Posterior vena cava (tissue), 2 donors: ENCODE measurements around the gene MARK4. TPM values are rescaled to one million over a fixed set of nuclear protein-coding genes. Genes with fewer than 3 reads are reported as not detected.
"Not testable (repeated sequence)": the region's sequence is repeated elsewhere in the genome, so short reads cannot be mapped to it uniquely, and the experiment has no call there.

Source experiments
- DNase-seq: peaks from one replicate; pipeline ENCODE4 v3.0.0-alpha.2; 2020; ENCODE audit warnings: low spot score
- intact Hi-C, 2 donors: fragments of 100-400 bp; cut with DNase I; formaldehyde crosslinking; loops; one replicate each; pipeline versions ENCODE4 v1.14.1 to v1.14.2; 2022 to 2023
- total RNA-seq, 2 donors: library from RNA; stranded (reverse); fragmentation: NEBNext Ultra II Directional; extraction: Animal tissue kit (Norgen Biotek cat#: 25700); gene quantifications; one replicate each; pipeline ENCODE4 v1.2.1, GENCODE V29; 2021
- donor health status: DM: yes; HTN: yes; CAD: no.
- donor health status: DM: yes; HTN: yes; CAD: no.

The MARK4 gene
- total RNA-seq, 2 donors from 2014 or later, result 26.7 to 31.5 TPM

DNA sequence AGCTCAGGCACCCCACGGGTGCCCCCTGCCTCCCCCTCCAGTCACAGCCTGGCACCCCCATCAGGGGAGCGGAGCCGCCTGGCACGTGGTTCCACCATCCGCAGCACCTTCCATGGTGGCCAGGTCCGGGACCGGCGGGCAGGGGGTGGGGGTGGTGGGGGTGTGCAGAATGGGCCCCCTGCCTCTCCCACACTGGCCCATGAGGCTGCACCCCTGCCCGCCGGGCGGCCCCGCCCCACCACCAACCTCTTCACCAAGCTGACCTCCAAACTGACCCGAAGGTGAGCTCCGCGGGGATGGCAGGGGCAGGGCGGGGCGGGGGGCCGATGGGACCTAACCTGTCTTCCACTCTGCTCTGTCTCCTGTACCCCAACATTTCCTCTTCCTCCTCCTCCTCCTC lies 46.6 kb downstream of the MARK4 start:
- DNase-seq, result no peak
- intact Hi-C loops, result no loop called here

DNA sequence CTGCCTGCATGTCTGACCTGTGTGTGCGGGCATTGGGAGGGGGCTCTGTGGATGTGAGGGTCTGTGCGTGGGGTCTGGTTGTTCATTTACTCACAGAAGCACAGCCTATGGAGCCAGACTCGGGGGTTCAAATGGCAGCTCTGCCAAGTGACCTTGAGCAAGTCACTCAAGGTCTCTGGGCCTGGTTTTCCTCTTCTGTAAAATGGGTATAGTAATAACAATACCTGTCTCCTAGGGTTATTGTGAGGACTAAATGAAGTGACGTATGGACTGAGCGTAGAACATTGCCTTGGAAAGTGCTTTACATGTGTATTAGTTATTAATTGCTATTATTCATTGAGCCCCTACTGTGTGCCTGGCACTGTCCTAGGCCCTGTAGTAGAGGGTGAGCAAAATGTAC lies 47.2 kb downstream of the MARK4 start:
- DNase-seq, result no peak
- intact Hi-C loops, result no loop called here

DNA sequence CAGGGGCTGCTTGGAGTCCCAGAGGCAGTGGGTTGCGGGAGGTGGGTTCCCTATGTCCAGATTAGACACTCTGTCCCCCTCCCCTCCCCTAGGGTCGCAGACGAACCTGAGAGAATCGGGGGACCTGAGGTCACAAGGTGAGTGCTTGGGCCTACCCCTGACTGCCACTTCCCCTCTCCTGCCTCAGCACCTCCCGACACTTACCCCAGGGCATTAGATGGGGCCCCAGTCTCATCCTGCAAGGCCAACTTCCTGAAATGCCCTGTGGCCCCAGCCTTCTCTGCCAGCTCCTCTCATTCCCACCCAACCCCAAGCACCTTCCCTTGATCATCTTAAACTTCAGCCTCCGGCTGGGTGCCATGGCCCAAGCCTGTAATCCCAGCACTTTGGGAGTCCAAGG lies 48.6 kb downstream of the MARK4 start:
- intact Hi-C loops, result no loop called here
- DNase-seq, result no peak

DNA sequence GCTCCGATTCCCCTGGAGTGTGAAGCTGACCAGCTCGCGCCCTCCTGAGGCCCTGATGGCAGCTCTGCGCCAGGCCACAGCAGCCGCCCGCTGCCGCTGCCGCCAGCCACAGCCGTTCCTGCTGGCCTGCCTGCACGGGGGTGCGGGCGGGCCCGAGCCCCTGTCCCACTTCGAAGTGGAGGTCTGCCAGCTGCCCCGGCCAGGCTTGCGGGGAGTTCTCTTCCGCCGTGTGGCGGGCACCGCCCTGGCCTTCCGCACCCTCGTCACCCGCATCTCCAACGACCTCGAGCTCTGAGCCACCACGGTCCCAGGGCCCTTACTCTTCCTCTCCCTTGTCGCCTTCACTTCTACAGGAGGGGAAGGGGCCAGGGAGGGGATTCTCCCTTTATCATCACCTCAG lies 51.3 kb downstream of the MARK4 start:
- intact Hi-C loops, result no loop called here
- no peak for DNase-seq

DNA sequence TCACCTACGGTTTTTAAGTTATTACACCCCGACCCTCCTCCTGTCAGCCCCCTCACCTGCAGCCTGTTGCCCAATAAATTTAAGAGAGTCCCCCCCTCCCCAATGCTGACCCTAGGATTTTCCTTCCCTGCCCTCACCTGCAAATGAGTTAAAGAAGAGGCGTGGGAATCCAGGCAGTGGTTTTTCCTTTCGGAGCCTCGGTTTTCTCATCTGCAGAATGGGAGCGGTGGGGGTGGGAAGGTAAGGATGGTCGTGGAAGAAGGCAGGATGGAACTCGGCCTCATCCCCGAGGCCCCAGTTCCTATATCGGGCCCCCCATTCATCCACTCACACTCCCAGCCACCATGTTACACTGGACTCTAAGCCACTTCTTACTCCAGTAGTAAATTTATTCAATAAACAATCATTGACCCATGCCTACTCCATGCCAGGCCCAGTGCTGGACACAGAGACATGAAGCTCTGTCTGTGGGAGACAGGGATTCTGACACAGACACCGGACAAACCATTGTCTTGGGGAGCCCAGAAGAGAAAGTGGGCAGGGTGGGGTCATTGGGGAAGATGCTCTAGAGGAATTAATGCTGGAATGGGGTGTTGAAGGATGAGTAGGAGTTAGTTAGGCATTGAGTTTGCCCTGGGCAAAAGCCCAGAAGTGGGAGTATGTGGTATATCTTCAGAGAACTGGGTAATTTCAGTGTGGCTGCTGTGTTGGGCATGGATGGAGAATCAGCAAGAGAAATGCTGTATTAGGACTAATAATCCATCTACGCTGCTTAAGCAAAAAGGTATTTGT lies 52.4 kb downstream of the MARK4 start:
- no peak for DNase-seq
- intact Hi-C loops, result no loop called here

DNA sequence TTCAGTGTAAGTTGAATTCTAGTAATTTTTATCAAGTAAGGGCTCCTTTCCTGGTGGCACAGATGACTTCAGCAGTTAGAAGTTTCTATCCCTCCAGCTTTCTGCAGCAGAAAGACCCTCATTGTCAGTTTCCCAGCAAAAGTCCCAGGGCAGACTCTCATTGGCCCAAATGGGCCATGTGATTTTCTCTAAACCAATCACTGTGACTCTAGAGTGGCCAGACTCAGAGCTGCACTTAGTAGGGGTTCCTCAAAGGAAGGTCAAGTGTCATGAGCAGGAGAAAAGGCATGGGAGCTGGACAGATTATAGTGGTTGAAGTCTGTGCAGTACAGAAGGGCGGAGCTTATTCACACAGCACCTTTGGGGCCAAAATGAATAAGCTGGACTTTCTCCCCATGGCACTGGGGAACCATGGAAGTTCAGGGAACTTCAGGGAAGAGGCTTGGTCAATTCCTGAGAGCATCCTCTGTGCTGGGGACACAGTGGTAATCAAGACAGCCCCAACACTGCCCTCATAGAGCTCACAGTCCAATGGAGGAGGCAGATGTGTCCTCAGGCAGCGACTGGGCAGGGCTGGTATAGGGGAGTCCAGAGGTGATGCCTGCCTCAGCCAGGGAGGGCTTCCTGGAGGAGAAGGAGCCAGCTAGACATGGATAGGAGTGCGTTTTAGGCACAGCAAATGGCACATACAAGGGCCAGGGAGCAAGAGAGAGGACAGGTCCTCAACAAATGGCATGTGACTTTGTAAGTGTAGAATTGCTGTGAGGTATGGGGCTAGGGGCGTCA lies 53.3 kb downstream of the MARK4 start:
- DNase-seq, result no peak
- intact Hi-C loops, result no loop called here

DNA sequence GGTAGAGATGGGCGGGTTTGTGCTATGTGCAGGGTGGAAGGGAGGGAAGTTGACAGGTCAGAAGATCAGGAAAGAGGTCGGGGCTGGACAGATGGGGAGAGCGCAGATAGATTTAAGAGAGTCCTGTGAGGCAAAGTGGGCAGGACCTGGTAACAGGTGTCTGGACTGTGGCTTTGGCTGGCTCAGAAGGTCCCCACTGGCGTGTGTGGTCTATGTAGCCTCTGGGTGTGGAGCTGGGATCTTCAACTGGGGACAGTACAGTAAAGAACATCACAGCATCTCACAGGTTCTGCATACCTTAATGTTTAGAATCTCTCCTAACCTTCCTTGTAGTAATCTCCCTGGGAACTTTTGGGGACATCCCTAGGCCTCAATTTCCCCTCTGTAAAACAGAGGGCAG lies 53.9 kb downstream of the MARK4 start:
- intact Hi-C loops, result no loop called here
- DNase-seq, result no peak

- no peak for DNase-seq
- intact Hi-C loops, result no loop called here
Measured at GRCh38 chr19:45305421-45305820, 54.4 kb downstream of the MARK4 start.

- DNase-seq, result no peak
- intact Hi-C loops, result no loop called here
Measured at GRCh38 chr19:45306040-45306439, 55.0 kb downstream of the MARK4 start.

DNA sequence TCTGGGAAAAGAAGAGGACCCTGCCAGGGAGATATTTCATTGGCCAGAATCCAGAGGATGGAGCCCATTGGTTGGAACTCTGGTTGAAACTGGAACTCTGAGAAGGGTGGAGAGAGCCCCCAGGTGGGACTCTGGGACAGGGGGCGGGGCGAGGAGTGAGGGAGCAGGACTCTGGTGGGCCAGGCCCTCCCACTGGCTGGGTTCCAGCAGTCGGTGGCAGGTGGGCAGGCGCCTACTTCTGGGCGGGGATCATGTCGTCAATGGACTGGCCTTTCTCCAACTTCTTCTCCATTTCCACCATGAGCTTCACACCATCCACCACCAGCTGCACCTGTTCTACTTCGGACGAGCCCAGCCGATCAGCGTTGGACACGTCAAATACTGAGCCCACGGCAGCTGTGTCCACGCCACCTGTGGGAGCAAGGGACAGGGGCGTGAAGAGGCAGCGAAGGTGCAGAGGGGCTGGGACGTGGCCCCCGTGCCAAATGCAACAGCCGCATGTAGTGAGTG lies 55.5 kb downstream of the MARK4 start:
- intact Hi-C loops, result no loop called here
- no peak for DNase-seq

- DNase-seq, result no peak
- intact Hi-C loops, result no loop called here
Measured at GRCh38 chr19:45307361-45307760, 56.3 kb downstream of the MARK4 start.

DNA sequence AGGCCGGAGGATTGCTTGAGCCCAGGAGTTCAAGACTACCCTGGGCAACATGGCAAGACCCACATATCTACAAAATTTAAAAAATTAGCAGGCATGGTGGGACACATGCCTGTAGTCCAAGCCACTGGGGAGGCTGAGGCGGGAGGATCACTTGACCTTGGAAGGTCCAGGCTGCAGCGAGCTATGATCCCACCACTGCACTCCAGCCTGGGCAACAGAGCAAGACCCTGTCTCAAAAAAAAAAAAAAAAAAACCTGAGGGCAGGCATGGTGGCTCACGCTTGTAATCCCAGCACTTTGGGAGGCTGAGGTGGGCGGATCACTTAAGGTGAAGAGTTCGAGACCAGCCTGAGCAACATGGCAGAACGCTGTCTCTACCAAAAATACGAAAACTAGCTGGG lies 58.3 kb downstream of the MARK4 start:
- intact Hi-C loops, DNase-seq: not testable (repeated sequence)

GRCh38 chr19:45311621-45312020 lies 60.5 kb downstream of the MARK4 start:
- intact Hi-C loops, result no loop called here
- DNase-seq, result no peak

GRCh38 chr19:45312285-45312684 lies 61.2 kb downstream of the MARK4 start:
- DNase-seq, intact Hi-C loops: not testable (repeated sequence)

DNA sequence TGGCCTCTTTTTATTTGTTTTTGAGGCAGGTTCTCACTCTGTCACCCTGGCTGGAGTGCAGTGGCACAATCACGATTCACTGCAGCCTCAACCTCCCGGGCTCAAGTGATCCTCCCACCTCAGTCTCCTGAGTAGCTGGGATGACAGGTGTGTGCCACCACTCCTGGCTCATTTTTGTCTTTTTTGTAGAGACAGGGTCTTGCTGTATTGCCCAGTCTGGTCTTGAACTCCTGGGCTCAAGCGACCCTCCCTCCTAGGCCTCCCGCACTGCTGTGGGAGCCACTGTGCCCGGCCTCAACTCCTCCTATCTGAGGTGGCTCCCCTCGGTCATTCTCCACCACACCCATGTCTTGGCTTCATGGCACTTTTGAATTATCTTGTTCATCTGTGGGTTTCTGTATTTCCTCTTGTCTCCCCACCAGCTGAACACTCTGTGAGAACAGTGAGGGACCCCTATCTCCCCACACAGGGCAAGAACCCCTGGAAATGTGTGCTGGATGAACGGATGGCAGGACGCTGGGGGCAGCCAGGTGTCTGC lies 63.7 kb downstream of the MARK4 start:
- no peak for DNase-seq
- intact Hi-C loops, result no loop called here

GRCh38 chr19:45315304-45315703 lies 64.2 kb downstream of the MARK4 start:
- DNase-seq, result no peak
- intact Hi-C loops, result no loop called here

- intact Hi-C loops, result no loop called here
- no peak for DNase-seq
Measured at GRCh38 chr19:45320997-45321775, 70.1 kb downstream of the MARK4 start.

DNA sequence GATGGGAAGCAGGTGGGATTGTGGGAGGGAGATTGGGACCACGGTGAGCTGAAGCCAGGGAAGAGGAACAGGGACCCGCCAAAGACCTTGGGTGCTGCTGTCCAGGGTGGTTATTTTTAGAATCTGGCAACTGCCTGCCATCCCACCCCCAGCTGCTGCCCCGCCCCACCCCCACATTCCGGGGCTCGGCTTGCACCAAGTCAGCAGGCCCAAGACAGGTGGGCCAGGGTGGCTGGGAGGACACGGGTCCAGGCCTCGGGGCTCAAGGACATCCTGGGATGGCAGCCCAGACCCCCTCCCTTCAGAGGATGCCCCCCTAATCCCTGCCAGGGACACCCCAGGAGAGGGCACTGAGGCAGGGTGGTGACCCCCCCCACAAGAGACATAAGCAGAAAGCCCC lies 70.8 kb downstream of the MARK4 start:
- no peak for DNase-seq
- intact Hi-C loops, result no loop called here

DNA sequence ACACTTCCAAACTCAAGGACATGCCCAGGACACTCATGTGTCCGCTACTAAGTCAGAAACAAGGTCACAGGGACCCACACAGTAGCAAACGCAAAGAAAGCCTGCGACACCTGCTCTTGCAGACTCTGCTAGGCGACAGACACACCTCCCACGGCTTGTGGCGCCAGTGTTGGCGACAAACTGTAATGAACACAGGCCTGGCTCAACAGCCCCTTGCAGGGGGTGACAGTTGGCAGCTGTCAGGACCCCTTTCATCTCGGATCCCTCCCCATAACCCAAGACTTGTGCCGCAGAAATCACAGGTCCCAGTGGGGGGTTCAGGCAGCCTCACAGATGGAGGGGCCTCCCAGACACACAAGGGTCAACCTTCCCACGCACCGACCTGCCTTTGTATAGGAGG lies 71.2 kb downstream of the MARK4 start:
- intact Hi-C loops, result no loop called here
- no peak for DNase-seq
